Activated T-helper 1 cell treated with anti-CD3 and anti-CD28 coated beads, Interleukin-12 subunit alpha, Interleukin-12 subunit beta, Interleukin-2, Interleukin-4 antibody, amounts not matched to agents 30 ng/mL and 10 ng/mL and 1 ng/mL, durations not matched to agents 14 hours and 24 hours and 36 hours (primary cell): ENCODE measurements around the gene WDFY2. TPM values are rescaled to one million over a fixed set of nuclear protein-coding genes. Genes with fewer than 3 reads are reported as not detected.

Experiments used
- DNase-seq: peaks from one replicate; pipeline ENCODE4 v3.0.0; 2021; ENCODE audit warnings: low spot score
- H3K27ac Mint-ChIP-seq: one replicate; pipeline ENCODE4 v1.8.0; 2021; ENCODE audit warnings: mild to moderate bottlenecking, mixed read lengths
- H3K27me3 Mint-ChIP-seq: one replicate; pipeline ENCODE4 v1.8.0; 2022; ENCODE audit warnings: mild to moderate bottlenecking, moderate library complexity, mixed read lengths; ENCODE audit not compliant: insufficient read depth
- H3K36me3 Mint-ChIP-seq: one replicate; pipeline ENCODE4 v1.8.0; 2021; ENCODE audit warnings: low read depth, mixed read lengths
- H3K4me1 Mint-ChIP-seq: one replicate; pipeline ENCODE4 v1.8.0; 2021; ENCODE audit warnings: low read depth, mixed read lengths
- H3K4me3 Mint-ChIP-seq: one replicate; pipeline ENCODE4 v1.8.0; 2021; ENCODE audit warnings: mild to moderate bottlenecking, moderate library complexity, mixed read lengths
- H3K9me3 Mint-ChIP-seq: one replicate; pipeline ENCODE4 v1.8.0; 2021; ENCODE audit warnings: mixed read lengths
- intact Hi-C: fragments of 100-400 bp; cut with micrococcal nuclease; formaldehyde crosslinking; loops from one replicate; pipeline ENCODE4 v1.15.1; 2024
- total RNA-seq: library from RNA; stranded (reverse); gene quantifications from 2 replicates; pipeline ENCODE4 v1.2.3, GENCODE V29; 2022

WDFY2 gene
- total RNA-seq, 1 donor from 2014 or later, result 7.5 TPM

DNA sequence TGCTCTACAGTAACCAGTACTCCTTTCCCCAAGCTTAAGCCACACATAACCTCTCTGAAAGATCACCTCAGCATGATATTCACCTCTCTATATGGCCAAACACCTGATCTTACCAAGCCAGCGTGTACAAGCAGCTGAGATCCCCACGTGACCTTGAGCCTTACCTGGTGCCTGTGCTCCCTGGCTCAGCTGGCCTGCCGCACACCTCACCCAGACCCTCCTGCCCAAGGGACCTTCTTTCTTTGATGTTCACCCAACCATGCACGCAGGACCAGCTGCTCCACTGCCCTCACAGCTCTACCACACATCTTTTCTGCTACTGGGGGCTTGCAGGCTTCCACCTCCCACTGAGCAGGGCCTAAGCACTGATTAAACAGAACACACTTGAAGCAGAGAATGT lies 210.7 kb downstream of the WDFY2 start:
- intact Hi-C loops, result loop anchor here (5.0 kb wide), 1 partner anchor 508 kb away; no protein-coding TSS in a partner anchor
- H3K27ac Mint-ChIP-seq, result no peak overlapping the region

DNA sequence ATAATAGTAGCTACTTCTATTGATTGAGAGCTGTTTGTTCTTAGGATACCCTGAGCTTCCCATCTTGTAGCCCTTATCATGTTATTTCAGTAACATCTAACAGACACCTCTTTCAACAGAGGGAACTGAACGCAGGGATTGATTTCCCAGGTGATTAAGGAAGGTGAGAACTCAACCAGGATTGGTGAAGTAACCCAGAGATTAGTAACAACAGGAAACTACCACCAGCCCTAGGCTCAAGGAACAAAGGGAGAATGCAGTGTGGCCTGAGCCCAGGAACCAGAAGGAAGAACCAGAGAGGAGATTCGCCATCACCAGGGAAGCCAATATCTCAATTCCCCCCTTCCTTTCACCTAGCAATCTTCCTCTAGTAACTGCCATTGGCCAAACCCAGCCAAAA lies 211.2 kb downstream of the WDFY2 start:
- H3K27ac Mint-ChIP-seq, result no peak overlapping the region
- H3K36me3 Mint-ChIP-seq, result peaks cover 8% of the 10 kb centered on the region
- no peak for DNase-seq
- no peaks in the 10 kb centered on the region for H3K9me3 Mint-ChIP-seq
- no peak overlapping the region for H3K4me3 Mint-ChIP-seq
- peaks cover 39% of the 10 kb centered on the region for H3K4me1 Mint-ChIP-seq
- no peaks in the 10 kb centered on the region for H3K27me3 Mint-ChIP-seq
- intact Hi-C loops, result loop anchor here (5.0 kb wide), 1 partner anchor 508 kb away; no protein-coding TSS in a partner anchor

More for the DNA sequence above, 210.7 kb downstream of the WDFY2 start:
- Mint-ChIP-seq H3K36me3 (peaks cover 8% of the 10 kb centered on the region), H3K9me3 (no peaks in the 10 kb centered on the region), H3K27me3 (no peaks in the 10 kb centered on the region), H3K4me3 (no peak overlapping the region), H3K4me1 (peaks cover 34% of the 10 kb centered on the region)
- no peak for DNase-seq

DNA sequence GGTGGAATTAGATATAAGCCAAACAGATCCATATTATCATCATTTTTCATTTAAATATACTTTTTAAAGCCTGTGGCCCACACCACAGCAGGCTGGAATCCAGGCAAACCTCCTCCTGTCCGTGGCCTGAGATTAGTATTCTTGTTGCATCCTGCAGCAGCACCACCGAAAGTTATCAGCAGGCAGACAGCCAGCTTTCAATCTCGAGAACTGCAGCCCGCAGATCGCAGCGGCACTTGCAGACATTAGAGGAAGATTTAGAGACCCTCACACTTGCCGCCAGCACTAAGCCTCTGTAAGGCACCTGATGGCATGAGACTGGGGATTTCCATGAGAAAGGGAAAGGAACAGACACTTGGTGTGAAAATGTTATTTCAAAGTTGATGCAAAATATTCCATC lies 212.3 kb downstream of the WDFY2 start:
- Mint-ChIP-seq H3K4me1 (peaks cover 43% of the 10 kb centered on the region), H3K4me3 (no peak overlapping the region), H3K36me3 (peaks cover 8% of the 10 kb centered on the region), H3K27me3 (no peaks in the 10 kb centered on the region), H3K9me3 (no peaks in the 10 kb centered on the region), H3K27ac (no peak overlapping the region)
- intact Hi-C loops, result loop anchor here (2.0 to 5.0 kb wide), 2 partner anchors 509 to 574 kb away; partner anchors contain the start of gene FAM124A
- no peak for DNase-seq

DNA sequence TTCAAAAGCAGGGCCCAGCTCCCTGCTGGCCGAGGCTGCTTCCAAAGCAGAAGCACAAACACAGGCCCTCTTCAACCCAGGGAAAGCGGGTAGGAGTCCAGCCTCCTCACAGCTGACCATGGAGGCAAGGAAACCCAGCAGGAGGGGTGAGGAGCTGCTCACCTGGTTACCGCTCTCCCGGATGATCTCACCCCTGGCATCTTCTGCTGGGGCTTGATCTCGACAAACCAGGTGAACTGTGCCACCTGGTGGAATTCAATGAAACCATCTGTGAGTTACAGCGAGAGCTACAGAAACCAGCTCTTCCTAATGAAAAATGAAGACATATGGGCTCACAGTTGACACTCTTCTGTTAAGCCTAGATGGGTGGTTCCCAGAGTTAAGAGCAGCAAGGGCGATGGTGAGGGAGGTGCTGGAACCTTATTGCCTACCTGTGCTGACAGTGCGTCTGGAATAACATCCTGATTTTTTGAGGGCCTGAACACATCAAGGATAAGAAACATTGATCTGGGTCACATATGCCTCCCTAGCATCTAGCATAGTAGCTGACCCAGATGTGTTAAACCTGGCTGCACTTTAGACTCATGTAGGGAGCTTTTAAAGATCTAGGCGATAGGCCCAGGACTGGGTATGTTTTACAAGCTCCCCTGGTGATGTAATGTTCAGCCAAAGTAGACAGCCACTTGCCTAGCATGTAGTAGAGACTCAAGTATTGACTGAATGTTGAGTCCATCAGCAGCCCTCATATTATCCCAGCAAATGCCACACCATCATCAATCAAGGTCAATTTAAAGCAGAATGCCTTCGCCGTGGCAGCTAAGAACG lies 213.6 kb downstream of the WDFY2 start:
- Mint-ChIP-seq H3K4me3 (no peak overlapping the region), H3K27ac (no peak overlapping the region), H3K36me3 (peaks cover 4% of the 10 kb centered on the region), H3K9me3 (no peaks in the 10 kb centered on the region), H3K4me1 (peaks cover 52% of the 10 kb centered on the region), H3K27me3 (no peaks in the 10 kb centered on the region)
- intact Hi-C loops, result loop anchor here (1.0 to 5.0 kb wide), 6 partner anchors 345 to 672 kb away; partner anchors contain the start of genes FAM124A and INTS6
- DNase-seq, result peak; percentile 52

DNA sequence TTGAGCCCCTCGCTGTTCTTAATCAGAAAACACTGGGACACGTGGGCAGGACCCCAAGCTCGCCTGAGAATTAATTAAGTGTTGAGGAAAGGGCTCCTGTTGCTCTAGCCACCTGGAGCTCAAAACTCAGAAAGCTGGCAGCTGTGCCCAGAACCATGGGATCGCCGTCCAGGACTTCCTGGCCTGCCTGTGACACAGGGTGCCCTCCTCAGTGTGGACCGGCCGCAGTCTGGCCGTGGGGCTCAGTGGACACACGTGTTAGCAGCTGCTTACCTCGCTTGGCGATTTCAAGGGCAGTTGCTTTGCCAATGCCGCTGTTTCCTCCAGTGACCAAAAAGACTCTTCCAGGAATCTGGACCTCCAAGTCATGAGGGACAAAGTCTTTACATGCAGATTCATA lies 215.0 kb downstream of the WDFY2 start:
- Mint-ChIP-seq H3K36me3 (no peaks in the 10 kb centered on the region), H3K27ac (no peak overlapping the region), H3K9me3 (no peaks in the 10 kb centered on the region), H3K27me3 (no peaks in the 10 kb centered on the region), H3K4me1 (peaks cover 46% of the 10 kb centered on the region), H3K4me3 (no peak overlapping the region)
- no peak for DNase-seq
- intact Hi-C loops, result loop anchor here (5.0 kb wide), 1 partner anchor 512 kb away; no protein-coding TSS in a partner anchor

DNA sequence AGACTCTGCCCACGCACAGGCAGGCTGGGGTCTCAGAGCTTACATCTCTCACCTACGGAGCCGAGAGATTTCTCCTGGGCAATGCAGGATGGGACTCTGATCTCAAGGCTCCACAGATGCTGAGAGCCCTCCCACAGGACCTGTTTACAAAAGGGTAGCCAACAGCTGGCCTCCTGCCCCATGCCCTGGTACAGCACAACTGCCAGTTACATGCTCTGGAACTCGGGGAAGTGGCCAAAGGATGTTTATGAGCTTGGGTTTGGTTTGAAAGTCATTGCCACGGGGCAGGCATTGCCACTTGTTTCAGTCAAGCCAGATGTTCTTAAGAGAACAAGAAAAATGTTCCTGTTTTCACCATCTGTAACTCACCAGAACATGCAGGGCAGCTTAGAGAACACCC lies 216.2 kb downstream of the WDFY2 start:
- intact Hi-C loops, result loop anchor here (5.0 to 10.0 kb wide), 5 partner anchors 47 to 1436 kb away; partner anchors contain the start of genes CKAP2 and TMEM272
- Mint-ChIP-seq H3K36me3 (peaks cover 7% of the 10 kb centered on the region), H3K4me3 (no peak overlapping the region), H3K4me1 (peaks cover 53% of the 10 kb centered on the region), H3K9me3 (no peaks in the 10 kb centered on the region), H3K27ac (no peak overlapping the region), H3K27me3 (no peaks in the 10 kb centered on the region)
- DNase-seq, result no peak

DNA sequence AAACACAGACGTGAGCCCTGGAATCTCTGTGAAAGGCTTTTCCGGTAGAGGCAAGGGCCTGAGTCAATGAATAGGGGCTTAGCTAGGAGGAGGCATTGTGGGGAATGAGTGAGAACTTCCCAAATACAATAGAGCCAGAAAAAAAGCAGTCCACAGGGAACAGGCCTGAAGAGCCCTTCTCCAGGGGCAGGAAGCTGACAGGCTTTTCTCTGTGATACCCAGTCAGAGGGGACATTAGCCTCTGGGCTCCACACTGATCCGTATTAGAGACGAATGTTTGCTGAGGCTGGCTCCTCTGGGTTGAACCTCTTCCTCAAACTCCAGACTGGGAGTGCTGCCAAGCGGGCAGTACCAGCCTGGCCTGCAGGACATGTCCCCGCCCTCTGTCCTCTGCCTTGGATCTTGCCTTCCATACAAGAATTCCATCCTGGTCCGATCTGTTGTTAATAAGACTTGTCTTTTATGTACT lies 217.4 kb downstream of the WDFY2 start:
- no peak for DNase-seq
- peak overlapping the region; percentile 99 for H3K27ac Mint-ChIP-seq
- peaks cover 56% of the 10 kb centered on the region for H3K4me1 Mint-ChIP-seq
- H3K36me3 Mint-ChIP-seq, result peaks cover 7% of the 10 kb centered on the region
- intact Hi-C loops, result loop anchor here (1.0 to 10.0 kb wide), 10 partner anchors 46 to 1437 kb away; partner anchors contain the start of genes CKAP2, NEK5 and TMEM272
- no peaks in the 10 kb centered on the region for H3K9me3 Mint-ChIP-seq
- peak overlapping the region; percentile 89 for H3K4me3 Mint-ChIP-seq
- H3K27me3 Mint-ChIP-seq, result no peaks in the 10 kb centered on the region

DNA sequence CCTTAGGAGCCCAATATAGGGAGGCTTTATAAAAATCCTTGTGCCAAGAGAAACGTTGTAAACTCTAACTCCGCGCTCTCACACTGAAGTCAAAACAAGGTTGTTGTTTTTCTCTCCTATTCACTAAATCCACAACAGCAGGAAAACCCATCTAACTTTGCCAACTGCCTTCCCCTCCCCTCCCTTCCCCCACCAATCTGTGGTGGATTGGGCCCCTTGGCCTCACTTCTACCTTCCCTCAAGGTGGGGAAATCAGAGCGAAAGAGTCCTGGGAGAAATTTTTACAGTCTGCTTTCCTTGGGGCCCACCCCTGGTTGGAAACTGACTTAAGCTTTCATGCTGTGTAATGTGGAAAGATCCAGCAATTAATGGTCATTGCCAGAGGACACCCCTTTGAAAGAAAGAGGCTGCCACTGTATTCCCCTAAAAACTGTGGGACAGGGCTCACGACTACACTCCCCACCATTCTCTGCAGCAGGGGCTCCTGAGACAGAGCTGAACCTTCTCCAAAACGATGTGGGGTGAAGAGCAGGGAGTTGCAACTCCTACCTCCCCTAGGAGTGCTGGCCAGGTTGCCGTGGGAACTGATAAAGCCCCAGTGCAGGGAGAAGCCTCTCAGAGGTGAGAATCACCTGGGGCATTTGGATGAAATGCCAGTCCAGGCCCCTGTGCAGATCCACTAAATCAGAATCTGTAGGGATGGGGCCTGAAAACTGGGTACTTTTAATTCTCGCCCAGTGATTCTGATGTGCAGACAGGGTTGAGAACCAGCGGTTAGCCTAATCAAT lies 218.6 kb downstream of the WDFY2 start:
- intact Hi-C loops, result loop anchor here (1.0 to 10.0 kb wide), 14 partner anchors 22 to 1438 kb away; partner anchors contain the start of genes CKAP2, INTS6, NEK5 and TMEM272
- H3K36me3 Mint-ChIP-seq, result peaks cover 7% of the 10 kb centered on the region

DNA sequence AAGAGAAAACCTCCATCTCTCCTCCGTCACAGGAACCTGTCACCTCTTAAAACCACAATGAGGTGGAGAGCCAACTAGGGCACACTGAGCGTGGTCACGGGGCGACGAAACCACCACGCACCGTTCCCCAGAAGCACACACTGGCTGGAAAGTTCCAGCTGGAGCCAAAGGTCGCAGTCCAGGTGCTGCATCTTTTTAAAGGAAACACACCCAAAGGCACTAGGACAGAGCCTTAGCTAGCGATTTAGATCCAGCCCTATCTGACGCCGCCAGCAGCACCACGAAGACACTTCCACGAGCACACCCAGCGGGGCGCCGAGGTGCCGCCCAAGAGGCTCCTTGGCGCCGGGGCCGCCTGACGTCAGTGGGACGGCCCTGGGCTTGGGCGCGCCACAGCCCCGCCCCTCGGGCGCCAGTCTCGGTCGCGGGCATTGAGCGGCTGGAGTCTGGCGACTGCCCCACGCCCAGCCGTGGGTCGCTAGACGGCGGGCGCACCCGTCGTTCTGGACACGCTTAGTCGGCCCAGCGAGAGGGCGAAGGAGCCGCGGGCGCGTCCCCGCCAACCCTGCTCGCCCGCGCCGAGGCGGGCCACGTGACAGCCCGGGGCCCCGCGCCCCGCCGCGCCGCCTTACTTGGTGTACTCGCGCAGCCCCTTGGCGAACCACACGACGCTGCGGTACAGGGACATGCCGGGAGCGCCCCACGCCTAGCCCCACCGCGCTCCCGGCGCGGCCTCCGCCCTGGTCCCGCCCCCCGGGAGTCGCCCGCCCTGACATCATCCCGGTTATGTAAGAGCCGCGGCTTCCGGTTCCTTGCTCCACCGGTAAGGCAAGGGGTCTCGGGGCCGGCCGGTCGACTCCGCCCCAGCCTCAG lies 219.4 kb downstream of the WDFY2 start, which contains the start of gene DHRS12:
TSS of gene DHRS12 (minus strand) at position 742 of the 873 bp plus-strand sequence. CDS start 4,504 bp downstream, outside the sequence.
- Mint-ChIP-seq H3K9me3 (no peaks in the 10 kb centered on the region), H3K27ac (peak within 1 kb of the TSS; percentile 99), H3K27me3 (no peaks in the 10 kb centered on the region), H3K4me3 (peak within 1 kb of the TSS; percentile 90), H3K4me1 (peaks cover 49% of the 10 kb centered on the region), H3K36me3 (peaks cover 7% of the 10 kb centered on the region)
- intact Hi-C loops, result loop anchor here (1.0 to 10.0 kb wide), 15 partner anchors 16 to 1439 kb away; partner anchors contain the start of genes ALG11, CKAP2, INTS6 and NEK5
- peak; percentile 79 for DNase-seq

More for the DNA sequence above, 218.6 kb downstream of the WDFY2 start:
- Mint-ChIP-seq H3K27me3 (no peaks in the 10 kb centered on the region), H3K9me3 (no peaks in the 10 kb centered on the region), H3K27ac (peak overlapping the region; percentile 99), H3K4me1 (peaks cover 52% of the 10 kb centered on the region), H3K4me3 (peak overlapping the region; percentile 89)
- DNase-seq, result no peak

DNA sequence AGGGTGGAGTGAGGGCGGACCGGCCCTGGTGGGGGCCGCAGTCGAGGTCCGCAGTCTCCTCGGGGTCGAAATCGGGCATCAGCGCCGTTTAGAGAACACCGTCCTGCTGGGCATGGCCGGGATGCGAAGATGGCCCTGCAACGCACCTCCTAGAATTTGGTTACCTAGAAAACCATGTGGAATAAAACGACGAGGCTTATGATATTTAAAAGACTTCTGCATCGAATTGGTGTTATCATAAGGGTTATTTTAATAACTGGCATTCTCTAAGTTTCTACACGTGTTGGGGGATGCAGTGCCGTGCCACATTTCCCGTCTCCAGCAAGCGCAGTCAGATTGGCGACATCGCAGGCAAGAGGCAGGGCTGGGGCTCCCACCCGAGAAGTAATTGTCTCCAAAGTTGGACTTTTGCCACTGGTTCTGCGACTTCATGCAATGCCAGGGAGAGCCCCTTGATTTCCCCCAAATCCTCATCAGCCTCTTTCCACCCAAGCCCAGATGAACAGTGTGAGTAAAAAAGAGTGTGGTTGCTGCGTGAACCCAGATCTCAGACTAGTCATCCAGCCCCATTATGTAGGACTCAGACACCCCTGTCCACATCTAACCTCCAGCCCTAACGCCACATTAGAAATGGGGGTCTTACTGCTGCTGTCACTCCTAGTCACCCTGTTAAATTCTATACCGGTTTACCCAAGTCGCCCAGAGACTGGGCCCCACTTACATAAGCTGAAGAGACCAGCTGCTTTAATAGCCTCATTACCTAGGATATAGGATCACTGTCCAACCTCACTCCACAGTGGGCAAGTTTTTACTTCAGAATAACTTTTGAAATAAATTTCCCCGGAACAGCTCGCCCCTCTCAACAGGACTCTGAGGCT lies 220.3 kb downstream of the WDFY2 start:
- Mint-ChIP-seq H3K27me3 (no peaks in the 10 kb centered on the region), H3K36me3 (peaks cover 7% of the 10 kb centered on the region), H3K9me3 (no peaks in the 10 kb centered on the region), H3K27ac (peak overlapping the region; percentile 94), H3K4me1 (peaks cover 49% of the 10 kb centered on the region), H3K4me3 (peak overlapping the region; percentile 90)
- DNase-seq, result no peak
- intact Hi-C loops, result loop anchor here (1.0 to 10.0 kb wide), 8 partner anchors 11 to 1440 kb away; partner anchors contain the start of genes ALG11, CKAP2 and TMEM272

DNA sequence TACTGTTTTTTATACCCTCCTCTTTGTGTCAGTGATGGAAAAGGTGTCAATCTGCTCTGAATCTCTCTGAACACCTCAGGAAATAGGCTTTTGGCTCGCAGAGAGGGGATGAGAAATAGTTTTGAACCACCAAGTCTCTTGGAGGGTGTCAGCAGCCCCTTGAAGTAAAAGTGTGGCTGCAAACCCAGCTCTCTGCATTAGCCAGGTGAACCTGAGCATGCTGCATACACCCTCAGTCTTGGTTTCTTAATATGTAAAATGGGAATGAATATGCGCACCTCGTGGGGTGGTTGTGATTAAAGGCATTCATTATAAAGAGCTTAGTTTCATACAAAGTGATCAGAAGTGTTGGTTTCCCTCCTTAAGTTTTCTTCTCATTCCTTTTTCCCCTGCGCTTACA lies 221.1 kb downstream of the WDFY2 start:
- DNase-seq, result no peak
- peaks cover 42% of the 10 kb centered on the region for H3K4me1 Mint-ChIP-seq
- intact Hi-C loops, result loop anchor here (1.0 to 10.0 kb wide), 3 partner anchors 10 to 1441 kb away; no protein-coding TSS in a partner anchor
- peak overlapping the region; percentile 90 for H3K4me3 Mint-ChIP-seq
- no peaks in the 10 kb centered on the region for H3K9me3 Mint-ChIP-seq
- peaks cover 7% of the 10 kb centered on the region for H3K36me3 Mint-ChIP-seq
- H3K27me3 Mint-ChIP-seq, result no peaks in the 10 kb centered on the region
- peak overlapping the region; percentile 94 for H3K27ac Mint-ChIP-seq
